Thymus (tissue), 14 donors: Measurements from ENCODE around the gene VSTM4. TPM values are rescaled to one million over a fixed set of nuclear protein-coding genes. Genes with fewer than 3 reads are reported as not detected.

Experiments used
- DNase-seq, 9 donors: peaks; one replicate each; pipeline ENCODE4 v3.0.0-alpha.2; 2013; ENCODE audit warnings: low spot score in 9 of 9, low read depth in 6 of 9, missing footprints in 1 of 9
- H3K27ac ChIP-seq, 2 donors: one replicate each; pipeline ENCODE4 v1.5.1; 2013; ENCODE audit warnings: control low read depth in 1 of 2, low read depth in 1 of 2, low read length in 1 of 2, mild to moderate bottlenecking in 1 of 2, moderate library complexity in 1 of 2
- H3K27me3 ChIP-seq, 2 donors: one replicate each; pipeline ENCODE4 v1.5.1; 2013; ENCODE audit warnings: low read length in 1 of 2; ENCODE audit not compliant: control insufficient read depth in 2 of 2, insufficient read depth in 1 of 2
- H3K36me3 ChIP-seq, 2 donors: one replicate each; pipeline ENCODE4 v1.5.1; 2013; ENCODE audit warnings: low read length in 1 of 2, mild to moderate bottlenecking in 1 of 2, moderate library complexity in 1 of 2; ENCODE audit not compliant: control insufficient read depth in 2 of 2, insufficient read depth in 2 of 2
- H3K4me1 ChIP-seq, 2 donors: one replicate each; pipeline ENCODE4 v1.5.1; 2013; ENCODE audit warnings: low read length in 2 of 2; ENCODE audit not compliant: control insufficient read depth in 2 of 2, insufficient read depth in 2 of 2
- H3K4me3 ChIP-seq, 2 donors: one replicate each; pipeline ENCODE4 v1.5.1; 2013; ENCODE audit warnings: low read length in 2 of 2, control low read depth in 1 of 2, mild to moderate bottlenecking in 1 of 2
- H3K9me3 ChIP-seq, 2 donors: one replicate each; pipeline ENCODE4 v1.5.1; 2013; ENCODE audit warnings: low read length in 1 of 2, mild to moderate bottlenecking in 1 of 2; ENCODE audit not compliant: control insufficient read depth in 2 of 2, insufficient read depth in 1 of 2
- WGBS: extraction: QIAGEN DNeasy Blood & Tissue Kit; methylation state at CpG from one replicate; pipeline ENCODE4 v1.1.7; 2013; 5-methylcytosine and 5-hydroxymethylcytosine counted together
- long read RNA-seq, 10 donors: transcript quantifications; one replicate each; lab custom pipeline, GENCODE V29; 2026
- polyA plus RNA-seq: library from polyadenylated mRNA; stranded (reverse); fragments of 200-250 nt; gene quantifications from one replicate; pipeline ENCODE4 v1.2.3, GENCODE V29; 2013
- total RNA-seq: library from RNA; stranded (reverse); fragments of 120-200 nt; gene quantifications from one replicate; pipeline ENCODE4 v1.2.4, GENCODE V29; 2013
- donor health status: healthy.

The VSTM4 gene, protein sequence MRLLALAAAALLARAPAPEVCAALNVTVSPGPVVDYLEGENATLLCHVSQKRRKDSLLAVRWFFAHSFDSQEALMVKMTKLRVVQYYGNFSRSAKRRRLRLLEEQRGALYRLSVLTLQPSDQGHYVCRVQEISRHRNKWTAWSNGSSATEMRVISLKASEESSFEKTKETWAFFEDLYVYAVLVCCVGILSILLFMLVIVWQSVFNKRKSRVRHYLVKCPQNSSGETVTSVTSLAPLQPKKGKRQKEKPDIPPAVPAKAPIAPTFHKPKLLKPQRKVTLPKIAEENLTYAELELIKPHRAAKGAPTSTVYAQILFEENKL
- total RNA-seq (3.4 TPM), polyA plus RNA-seq (2.3 TPM)
- long read RNA-seq, donor 1, result 0 reads
- long read RNA-seq, donor 2, result 0 reads
- long read RNA-seq, donor 3, full-length matches to known transcripts, result 5 of 5 reads
- long read RNA-seq, donor 3, partial matches to known transcripts, result 0 of 5 reads
- long read RNA-seq, donor 3, other reads (novel, unspliced or antisense), result 0 of 5 reads
- long read RNA-seq, donor 4, full-length matches to known transcripts, result 2 of 2 reads
- long read RNA-seq, donor 4, partial matches to known transcripts, result 0 of 2 reads
- long read RNA-seq, donor 4, other reads (novel, unspliced or antisense), result 0 of 2 reads
- long read RNA-seq, donor 5, full-length matches to known transcripts, result 2 of 2 reads
- long read RNA-seq, donor 5, partial matches to known transcripts, result 0 of 2 reads
- long read RNA-seq, donor 5, other reads (novel, unspliced or antisense), result 0 of 2 reads
- long read RNA-seq, donor 6, full-length matches to known transcripts, result 2 of 2 reads
- long read RNA-seq, donor 6, partial matches to known transcripts, result 0 of 2 reads
- long read RNA-seq, donor 6, other reads (novel, unspliced or antisense), result 0 of 2 reads
- long read RNA-seq, donor 7, full-length matches to known transcripts, result 3 of 3 reads
- long read RNA-seq, donor 7, partial matches to known transcripts, result 0 of 3 reads
- long read RNA-seq, donor 7, other reads (novel, unspliced or antisense), result 0 of 3 reads
- long read RNA-seq, donor 8, full-length matches to known transcripts, result 4 of 4 reads
- long read RNA-seq, donor 8, partial matches to known transcripts, result 0 of 4 reads
- long read RNA-seq, donor 8, other reads (novel, unspliced or antisense), result 0 of 4 reads
- long read RNA-seq, donor 9, full-length matches to known transcripts, result 3 of 3 reads
- long read RNA-seq, donor 9, partial matches to known transcripts, result 0 of 3 reads
- long read RNA-seq, donor 9, other reads (novel, unspliced or antisense), result 0 of 3 reads
- long read RNA-seq, donor 10, full-length matches to known transcripts, result 2 of 2 reads
- long read RNA-seq, donor 10, partial matches to known transcripts, result 0 of 2 reads
- long read RNA-seq, donor 10, other reads (novel, unspliced or antisense), result 0 of 2 reads

DNA sequence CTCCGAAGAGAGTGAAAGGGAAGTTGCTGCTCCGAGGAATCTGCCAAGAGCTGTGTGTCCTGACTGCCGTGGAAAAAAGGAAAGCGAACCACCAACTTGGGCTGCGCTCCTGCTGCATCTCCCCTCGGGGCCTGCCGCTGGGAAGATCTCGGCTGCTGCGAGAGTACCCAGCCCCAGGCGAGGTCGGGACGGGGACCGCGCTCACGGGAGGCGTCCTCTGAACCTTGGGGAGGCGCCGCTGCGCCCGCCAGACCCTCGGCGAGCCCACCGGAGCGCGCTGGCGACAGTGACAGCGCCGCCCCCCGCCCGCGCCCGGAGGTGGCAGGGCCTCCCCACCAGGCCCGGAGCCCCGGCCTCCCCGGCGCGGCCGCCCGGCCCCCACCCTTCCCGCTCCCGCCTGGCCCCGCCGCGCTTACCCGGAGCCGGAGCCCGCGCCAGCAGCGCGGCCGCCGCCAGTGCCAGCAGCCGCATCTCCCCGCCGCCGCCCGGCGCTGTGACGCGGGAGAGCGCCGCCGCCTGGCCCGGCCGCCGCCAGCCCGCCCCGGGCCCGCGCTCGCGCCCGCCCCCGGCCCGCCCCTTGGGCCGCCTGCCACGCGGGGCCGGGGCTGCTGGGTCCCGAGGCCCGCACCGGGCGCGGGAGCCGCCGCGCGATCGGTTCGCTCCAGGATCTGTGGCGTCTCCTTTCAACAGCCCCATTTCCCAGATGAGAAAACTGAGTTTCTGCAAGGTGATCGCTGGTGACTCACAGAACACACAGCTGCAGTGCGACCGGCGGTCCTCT is at the start of gene VSTM4:
TSS of gene VSTM4 (minus strand) at position 508 of the 781 bp plus-strand sequence. CDS start at position 471, 37 bp downstream.
- Histone ChIP-seq H3K9me3 (no peaks in the 10 kb centered on the region), H3K27me3 (peaks cover 11 to 21% of the 10 kb centered on the region in 2 donors), H3K27ac (no peak within 1 kb of the TSS), H3K36me3 (no peaks in the 10 kb centered on the region), H3K4me3 (peak within 1 kb of the TSS; percentile 41 to 53), H3K4me1 (peaks cover 3 to 55% of the 10 kb centered on the region in 2 donors)
- WGBS, result 5% methylated on average over 95 of the region's 95 CpGs
- peak in 2 of 9 donors; percentile 31 to 32 for DNase-seq

DNA sequence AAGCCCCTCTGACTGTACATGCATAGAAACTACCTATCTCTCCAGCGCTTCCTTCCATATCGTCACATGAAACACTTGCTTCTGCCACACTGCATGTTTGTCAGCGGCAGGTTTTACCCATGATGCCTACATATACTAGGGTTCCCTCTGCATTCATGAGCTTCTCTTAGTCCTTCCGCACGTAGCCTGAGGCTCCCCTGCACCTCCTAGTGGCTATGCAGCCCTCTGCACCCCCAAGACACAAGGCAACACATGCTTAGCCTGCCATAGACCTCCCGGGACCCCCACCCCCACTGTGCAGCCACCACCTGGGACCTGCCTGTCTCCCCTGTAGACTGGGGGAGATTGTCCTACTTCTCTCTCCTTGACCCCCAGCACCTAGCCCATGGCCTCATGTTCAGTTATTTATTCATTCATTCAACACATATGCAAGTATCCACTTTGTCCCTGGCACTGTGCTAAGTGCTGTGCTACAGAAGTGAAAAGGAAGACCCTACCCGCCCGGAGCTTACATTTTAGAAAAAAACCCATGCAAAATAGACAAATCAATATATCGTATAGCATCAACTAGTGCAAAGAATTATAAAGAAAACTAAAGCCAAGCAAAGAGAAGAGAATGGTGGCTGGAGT is 49.4 kb upstream of the VSTM4 start:
- no peak overlapping the region for H3K4me3 ChIP-seq
- WGBS, result 57% methylated on average over 9 of the region's 9 CpGs
- DNase-seq, result peak; percentile 53 to 88 (median 65)
- no peaks in the 10 kb centered on the region for H3K36me3 ChIP-seq
- no peaks in the 10 kb centered on the region for H3K27me3 ChIP-seq
- peaks cover 0 to 18% of the 10 kb centered on the region in 2 donors for H3K4me1 ChIP-seq
- peak overlapping the region in 1 of 2 donors; percentile 55 for H3K27ac ChIP-seq
- no peaks in the 10 kb centered on the region for H3K9me3 ChIP-seq

DNA sequence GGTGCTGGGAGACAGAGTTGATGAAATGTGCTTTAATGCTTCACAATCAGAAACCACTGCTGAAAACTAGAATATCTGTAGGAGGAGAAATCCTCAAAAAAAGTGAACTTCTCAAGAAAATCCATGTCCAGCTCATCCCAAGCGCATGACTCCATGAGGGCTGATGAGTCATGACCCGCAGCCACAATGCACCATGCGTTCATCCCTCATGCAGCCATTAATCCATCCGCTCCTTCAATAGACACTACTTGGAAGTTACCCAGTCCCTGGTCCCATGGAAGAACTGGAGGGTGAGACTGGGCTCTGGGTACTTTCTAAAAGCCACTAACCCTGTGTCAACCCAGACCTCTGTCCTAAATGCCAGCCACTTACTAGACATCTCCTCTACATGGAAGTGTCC is 48.4 kb upstream of the VSTM4 start:
- Histone ChIP-seq H3K27me3 (no peaks in the 10 kb centered on the region), H3K4me3 (no peak overlapping the region), H3K4me1 (peaks cover 0 to 18% of the 10 kb centered on the region in 2 donors), H3K36me3 (no peaks in the 10 kb centered on the region), H3K27ac (no peak overlapping the region), H3K9me3 (no peaks in the 10 kb centered on the region)
- no peak for DNase-seq
- 98% methylated on average over 4 of the region's 4 CpGs for WGBS

DNA sequence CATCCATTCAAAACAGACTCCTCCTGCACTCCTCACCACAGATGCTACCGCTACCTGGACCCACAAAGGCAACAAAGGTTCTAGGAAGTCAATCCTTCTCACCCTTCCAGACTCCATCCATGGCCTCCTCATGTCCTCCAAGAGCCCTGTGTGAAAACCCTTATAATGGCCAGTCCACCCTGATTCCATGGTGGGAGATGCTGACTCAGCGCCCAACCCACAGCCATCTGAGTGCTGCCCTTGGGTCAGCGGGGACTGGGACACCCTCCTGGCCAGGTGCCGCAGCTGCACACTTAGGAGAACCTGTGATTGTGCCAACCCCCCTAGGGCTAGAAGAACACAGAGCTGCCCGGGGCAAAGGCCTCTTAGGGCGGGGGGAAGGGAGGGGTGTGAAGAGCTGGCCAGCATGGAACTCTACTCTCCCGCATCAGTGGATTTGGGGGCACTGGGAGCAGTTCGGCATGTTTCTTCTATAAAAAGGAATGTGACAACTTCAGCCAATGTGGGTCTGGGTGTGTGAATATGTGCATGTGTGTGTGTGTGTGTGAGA is 47.5 kb upstream of the VSTM4 start:
- Histone ChIP-seq H3K4me3 (no peak overlapping the region), H3K27me3 (no peaks in the 10 kb centered on the region), H3K27ac (no peak overlapping the region), H3K9me3 (no peaks in the 10 kb centered on the region), H3K36me3 (no peaks in the 10 kb centered on the region), H3K4me1 (peaks cover 0 to 18% of the 10 kb centered on the region in 2 donors)
- 91% methylated on average over 8 of the region's 8 CpGs for WGBS
- DNase-seq, result no peak

DNA sequence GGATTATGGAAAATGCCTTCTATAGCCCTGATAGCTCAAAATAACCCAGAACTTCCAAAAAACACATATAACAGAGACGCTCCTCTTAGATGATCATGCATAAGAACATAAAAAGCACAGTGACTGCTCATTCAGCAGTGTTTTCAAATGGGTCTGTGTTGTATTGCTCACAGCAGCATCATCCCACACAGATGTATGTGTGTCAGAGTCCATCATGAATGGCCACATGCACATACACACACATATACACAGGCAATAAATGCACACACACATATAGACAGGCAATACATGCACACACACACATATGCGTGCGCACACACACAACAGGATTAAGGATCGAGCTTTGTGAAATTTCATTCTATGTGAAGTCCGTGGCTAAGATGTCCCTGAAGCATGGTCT is 46.7 kb upstream of the VSTM4 start:
- Histone ChIP-seq H3K36me3 (no peaks in the 10 kb centered on the region), H3K4me1 (peaks cover 0 to 20% of the 10 kb centered on the region in 2 donors), H3K27me3 (no peaks in the 10 kb centered on the region), H3K4me3 (no peak overlapping the region), H3K27ac (no peak overlapping the region), H3K9me3 (no peaks in the 10 kb centered on the region)
- WGBS, result 84% methylated on average over 5 of the region's 5 CpGs
- DNase-seq, result no peak

DNA sequence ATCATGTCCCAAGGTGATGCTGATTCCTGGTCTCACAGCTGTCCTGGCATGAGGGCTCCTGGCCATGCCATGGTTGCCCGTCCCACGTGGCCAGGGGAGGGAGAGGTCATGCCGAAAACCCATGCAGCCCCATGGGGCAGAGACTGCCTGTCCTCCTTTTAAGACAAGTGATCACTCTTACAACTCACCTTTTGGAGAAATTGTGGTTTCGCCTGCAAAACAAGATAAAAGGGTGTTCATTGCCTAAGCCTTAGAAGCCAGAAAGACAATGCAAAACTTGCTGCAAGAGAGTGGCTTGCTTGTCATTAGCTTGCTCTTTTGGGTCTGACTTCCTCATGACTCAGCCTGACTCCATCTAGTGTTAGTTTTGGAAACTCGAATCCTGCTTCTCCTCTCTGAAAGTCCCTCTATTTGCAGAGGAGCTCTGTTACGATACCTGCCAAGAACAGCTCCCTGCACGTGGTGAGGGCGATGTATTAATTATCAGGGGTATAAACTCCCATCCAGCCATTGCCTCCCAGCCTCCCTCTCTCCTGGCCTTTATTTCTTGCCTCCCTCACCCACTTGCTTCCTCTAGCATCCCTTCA is 46.2 kb upstream of the VSTM4 start:
- H3K27ac ChIP-seq, result no peak overlapping the region
- peak in 4 of 9 donors; percentile 29 to 51 (median 42) for DNase-seq
- peaks cover 0 to 26% of the 10 kb centered on the region in 2 donors for H3K4me1 ChIP-seq
- no peaks in the 10 kb centered on the region for H3K36me3 ChIP-seq
- no peaks in the 10 kb centered on the region for H3K9me3 ChIP-seq
- H3K4me3 ChIP-seq, result no peak overlapping the region
- WGBS, result 66% methylated on average over 8 of the region's 8 CpGs
- H3K27me3 ChIP-seq, result no peaks in the 10 kb centered on the region

DNA sequence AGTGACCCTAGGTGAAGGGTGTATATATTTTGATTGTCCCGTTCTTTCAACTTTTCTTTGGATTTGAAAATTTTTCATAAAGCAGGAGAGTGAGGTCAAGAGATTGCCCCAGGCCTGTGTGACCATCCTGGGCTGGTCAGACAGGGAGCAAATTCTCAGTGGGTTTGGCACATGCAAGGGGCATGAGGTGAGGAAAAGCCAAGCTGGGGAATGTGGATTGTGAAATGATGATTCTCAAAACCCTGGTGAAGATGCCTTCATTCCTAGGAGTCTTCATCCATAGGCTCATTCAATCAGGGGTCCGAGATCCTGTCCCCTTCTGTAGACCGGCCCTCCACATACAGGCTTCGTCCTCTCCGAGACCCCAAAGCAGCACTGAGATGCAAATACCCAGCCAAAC is 45.5 kb upstream of the VSTM4 start:
- no peaks in the 10 kb centered on the region for H3K9me3 ChIP-seq
- DNase-seq, result no peak
- no peaks in the 10 kb centered on the region for H3K27me3 ChIP-seq
- peaks cover 0 to 29% of the 10 kb centered on the region in 2 donors for H3K4me1 ChIP-seq
- WGBS, result 95% methylated on average over 5 of the region's 5 CpGs
- H3K27ac ChIP-seq, result no peak overlapping the region
- no peaks in the 10 kb centered on the region for H3K36me3 ChIP-seq
- H3K4me3 ChIP-seq, result no peak overlapping the region
